ENCODE results near the gene MUSK. TPM values are rescaled to one million over a fixed set of nuclear protein-coding genes. Genes with fewer than 3 reads are reported as not detected.

MUSK gene
- polyA plus RNA-seq, 2 of the 4 experiments (the other 2 are of a cell fraction), result not detected

DNA sequence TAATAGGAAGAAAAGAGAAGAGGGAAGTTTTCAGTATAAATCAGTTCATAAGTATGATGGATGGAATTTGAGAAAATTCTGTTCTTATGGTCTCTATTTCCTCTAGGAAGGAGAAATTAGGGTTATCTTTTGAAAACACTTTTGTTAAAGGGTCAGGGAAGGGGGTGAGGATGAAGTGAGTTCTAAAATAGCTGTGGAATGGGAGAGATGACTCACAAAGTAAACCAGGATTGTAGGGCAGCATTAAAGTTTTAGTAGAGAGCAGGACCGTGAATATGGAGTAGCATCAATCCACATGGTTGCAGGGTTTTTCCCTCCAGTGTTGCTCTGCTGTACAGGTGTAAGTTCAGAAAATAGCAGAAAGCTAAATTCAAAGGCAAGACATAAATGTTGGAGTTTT lies 32.4 kb downstream of the MUSK start:
- ChIA-PET POLR2A (no interaction called here), CTCF (interaction anchor here (1.2 kb wide), 1 partner anchor 12 kb away, joined by 3 read pairs; no protein-coding TSS in a partner anchor)
- DNase-seq (ENCODE audit: low read depth in 1 of 2, low spot score in 1 of 2) (no peak), ATAC-seq (no peak), FAIRE-seq (no peak)
- WGBS (ENCODE audit: missing lambda C conversion rate), result 3% methylated on average over 1 of the region's 1 CpG
- H3K27ac ChIP-seq, result 0 out of 6 replicates have a peak overlapping the region, but pooled peaks of 1 of the 2 experiments have one; percentile 30
- H3K9me3 ChIP-seq, result no peaks in the 10 kb centered on the region
- TF ChIP-seq JUNB (IDR thresholded peaks at IDR 0.05), result 0 out of 2 replicates have a peak, but pooled peaks have one; percentile 37
- no peak for TF ChIP-seq TP53 (CRISPR knock-in tag; IDR thresholded peaks at IDR 0.05)
- no peak for TF ChIP-seq BHLHE40 (IDR thresholded peaks at IDR 0.05; ENCODE audit: low read depth, low read length)
- peak; percentile 38; the same call in 1 of the 2 replicates for TF ChIP-seq FOSL2 (IDR thresholded peaks at IDR 0.05)
- peak; percentile 43; the same call in 1 of the 2 replicates for TF ChIP-seq FOSL2 (CRISPR knock-in tag; IDR thresholded peaks at IDR 0.05)
- no peak for TF ChIP-seq ZNF302 (CRISPR knock-in tag; IDR thresholded peaks at IDR 0.05)
- H3K4me3 ChIP-seq, result no peak overlapping the region
- H3K4me2 ChIP-seq, result peak overlapping the region; percentile 40
- H3K4me1 ChIP-seq, result peaks cover 10% of the 10 kb centered on the region

DNA sequence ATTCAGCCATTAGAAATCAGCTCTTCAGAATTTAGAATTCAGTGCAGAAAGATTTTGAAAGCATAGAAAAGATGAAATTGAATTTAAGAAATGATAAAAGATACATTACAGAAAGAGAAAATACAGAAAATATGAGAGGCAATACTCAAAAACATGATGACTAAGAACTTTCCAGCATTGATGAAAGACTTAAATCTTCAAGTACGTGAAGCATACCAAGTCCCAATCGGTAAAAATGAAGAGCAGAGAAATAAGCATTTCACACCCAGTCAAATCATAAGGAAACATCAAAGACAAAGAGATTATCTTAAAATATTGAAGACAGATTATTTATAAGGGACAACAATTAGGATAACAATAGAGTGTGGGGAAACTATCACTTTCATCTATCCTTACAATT lies 35.1 kb downstream of the MUSK start:
- CTCF ChIA-PET, result interaction anchor here (0.6 kb wide), 1 partner anchor 137 kb away, joined by 4 read pairs; no protein-coding TSS in a partner anchor
- Histone ChIP-seq H3K27ac (no peak overlapping the region), H3K4me2 (no peak overlapping the region), H3K4me3 (no peak overlapping the region), H3K4me1 (peaks cover 9% of the 10 kb centered on the region), H3K9me3 (no peaks in the 10 kb centered on the region)
- TF ChIP-seq CEBPB (IDR thresholded peaks at IDR 0.05) (no peak), NPAS2 (CRISPR knock-in tag; IDR thresholded peaks at IDR 0.05; ENCODE audit: borderline replicate concordance) (no peak), PHF8 (IDR thresholded peaks at IDR 0.05; ENCODE audit: borderline replicate concordance, low read depth) (no peak), MAFK (IDR thresholded peaks at IDR 0.05; ENCODE audit: partially characterized antibody) (no peak), ELK1 (IDR thresholded peaks at IDR 0.05; ENCODE audit: low read depth, low read length) (no peak), ZSCAN20 (CRISPR knock-in tag; IDR thresholded peaks at IDR 0.05) (no peak), HOXA7 (CRISPR knock-in tag; IDR thresholded peaks at IDR 0.05) (no peak), ZNF302 (CRISPR knock-in tag; IDR thresholded peaks at IDR 0.05) (no peak), ESRRA (IDR thresholded peaks at IDR 0.05; ENCODE audit: borderline replicate concordance, low read length) (no peak), POLR2A (IDR thresholded peaks at IDR 0.05; ENCODE audit: low read length) (no peak)
- TF ChIP-seq, protein P1, sequence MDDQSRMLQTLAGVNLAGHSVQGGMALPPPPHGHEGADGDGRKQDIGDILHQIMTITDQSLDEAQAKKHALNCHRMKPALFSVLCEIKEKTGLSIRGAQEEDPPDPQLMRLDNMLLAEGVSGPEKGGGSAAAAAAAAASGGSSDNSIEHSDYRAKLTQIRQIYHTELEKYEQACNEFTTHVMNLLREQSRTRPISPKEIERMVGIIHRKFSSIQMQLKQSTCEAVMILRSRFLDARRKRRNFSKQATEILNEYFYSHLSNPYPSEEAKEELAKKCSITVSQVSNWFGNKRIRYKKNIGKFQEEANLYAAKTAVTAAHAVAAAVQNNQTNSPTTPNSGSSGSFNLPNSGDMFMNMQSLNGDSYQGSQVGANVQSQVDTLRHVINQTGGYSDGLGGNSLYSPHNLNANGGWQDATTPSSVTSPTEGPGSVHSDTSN (IDR thresholded peaks at IDR 0.05), result no peak
- POLR2A ChIA-PET, result no interaction called here
- 47% methylated on average over 2 of the region's 2 CpGs for WGBS (ENCODE audit: missing lambda C conversion rate)
- no peak for DNase-seq (ENCODE audit: low read depth in 1 of 2, low spot score in 1 of 2)
- no peak for ATAC-seq
- no peak for FAIRE-seq

DNA sequence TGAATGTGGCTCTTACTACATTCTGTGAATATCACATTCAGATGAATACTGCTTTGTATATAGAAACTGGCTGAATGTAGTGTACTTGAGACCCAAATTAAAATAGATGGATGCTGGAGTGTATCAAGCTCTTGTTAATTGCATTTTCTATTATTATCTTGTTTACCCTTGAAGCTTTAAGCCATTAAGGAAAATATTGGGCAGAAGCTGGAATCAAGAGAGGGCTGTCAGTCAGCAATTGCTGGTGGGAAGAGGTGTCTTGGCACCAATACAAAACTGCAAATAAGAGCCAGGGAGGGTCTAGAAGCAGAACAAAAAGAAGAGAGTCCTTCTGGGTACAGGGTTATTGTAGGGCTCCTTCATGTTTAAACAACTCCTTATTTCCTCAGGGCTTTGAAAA lies 38.8 kb downstream of the MUSK start:
- FAIRE-seq (no peak), ATAC-seq (no peak), DNase-seq (ENCODE audit: low read depth in 1 of 2, low spot score in 1 of 2) (no peak)
- H3K27ac ChIP-seq, result no peak overlapping the region
- POLR2A ChIA-PET, result interaction anchor here (0.6 kb wide), 1 partner anchor 331 kb away, joined by 6 read pairs; no protein-coding TSS in a partner anchor
- no peak for TF ChIP-seq HOXB13 (CRISPR knock-in tag; IDR thresholded peaks at IDR 0.05; ENCODE audit: low read depth)
- no peaks in the 10 kb centered on the region for H3K9me3 ChIP-seq
- H3K4me2 ChIP-seq, result no peak overlapping the region
- no peaks in the 10 kb centered on the region for H3K4me1 ChIP-seq
- no peak overlapping the region for H3K4me3 ChIP-seq
- CTCF ChIA-PET, result no interaction called here

DNA sequence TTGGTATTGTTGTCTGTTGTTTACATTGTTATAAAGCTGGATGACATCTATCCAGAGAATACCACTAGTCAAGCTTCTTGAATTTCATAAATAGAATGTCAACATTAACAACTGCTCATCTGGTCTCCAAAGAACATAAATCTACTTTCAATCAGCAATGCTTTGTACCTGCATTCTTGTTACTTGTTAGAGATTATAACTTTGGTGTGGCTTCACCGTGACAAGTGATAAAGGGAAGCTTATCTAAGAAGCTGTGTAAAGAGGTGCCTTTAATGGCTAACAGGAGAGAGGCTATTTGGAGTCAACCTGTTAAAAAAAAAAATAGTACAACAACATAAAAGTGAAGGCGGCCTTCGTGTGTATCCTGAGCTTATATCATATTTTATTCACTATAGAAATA lies 41.8 kb downstream of the MUSK start:
- no peak overlapping the region for H3K27ac ChIP-seq
- ATAC-seq, result no peak
- CTCF ChIA-PET, result interaction anchor here (0.7 kb wide), 1 partner anchor 29 kb away, joined by 3 read pairs; no protein-coding TSS in a partner anchor
- H3K9me3 ChIP-seq, result no peaks in the 10 kb centered on the region
- no peak for DNase-seq (ENCODE audit: low read depth in 1 of 2, low spot score in 1 of 2)
- 74% methylated on average over 3 of the region's 3 CpGs for WGBS (ENCODE audit: missing lambda C conversion rate)
- H3K4me1 ChIP-seq, result peaks cover 11% of the 10 kb centered on the region; the same call in 2 of the 3 replicates
- H3K4me3 ChIP-seq, result no peak overlapping the region
- TF ChIP-seq POLR2AphosphoS2 (conservative IDR thresholded peaks at IDR 0.05; ENCODE audit: low read length), result no peak
- TF ChIP-seq ZFP36 (IDR thresholded peaks at IDR 0.05; ENCODE audit: borderline replicate concordance, partially characterized antibody), result no peak
- TF ChIP-seq HOXA7 (CRISPR knock-in tag; IDR thresholded peaks at IDR 0.05), result no peak
- TF ChIP-seq ZSCAN20 (CRISPR knock-in tag; IDR thresholded peaks at IDR 0.05), result no peak
- no peak for TF ChIP-seq RNF2 (IDR thresholded peaks at IDR 0.05; ENCODE audit: borderline replicate concordance, low read depth)
- TF ChIP-seq EP300 (IDR thresholded peaks at IDR 0.05), result no peak
- TF ChIP-seq, protein P2, sequence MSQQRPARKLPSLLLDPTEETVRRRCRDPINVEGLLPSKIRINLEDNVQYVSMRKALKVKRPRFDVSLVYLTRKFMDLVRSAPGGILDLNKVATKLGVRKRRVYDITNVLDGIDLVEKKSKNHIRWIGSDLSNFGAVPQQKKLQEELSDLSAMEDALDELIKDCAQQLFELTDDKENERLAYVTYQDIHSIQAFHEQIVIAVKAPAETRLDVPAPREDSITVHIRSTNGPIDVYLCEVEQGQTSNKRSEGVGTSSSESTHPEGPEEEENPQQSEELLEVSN (IDR thresholded peaks at IDR 0.05; ENCODE audit: borderline replicate concordance, low read depth), result no peak
- TF ChIP-seq HDAC2 (IDR thresholded peaks at IDR 0.05), result no peak
- TF ChIP-seq NPAS2 (CRISPR knock-in tag; IDR thresholded peaks at IDR 0.05; ENCODE audit: borderline replicate concordance), result no peak
- TF ChIP-seq, protein P1 (IDR thresholded peaks at IDR 0.05), result no peak
- TF ChIP-seq FOXS1 (CRISPR knock-in tag; IDR thresholded peaks at IDR 0.05), result no peak
- H3K4me2 ChIP-seq, result no peak overlapping the region
- POLR2A ChIA-PET, result no interaction called here
- FAIRE-seq, result no peak
